NCI-H82 (cell line): Measurements from ENCODE around the gene KNCN.
A peak's percentile ranks its signal among the peaks of the same experiment; 100 is the strongest.

Experiments used
- DNase-seq: peaks from one replicate; lab custom pipeline; 2025; lab: John Stamatoyannopoulos, UW

The KNCN gene

GRCh38 chr1:46523496-46524353 lies 27.7 kb downstream of the KNCN start:
- peak; percentile 34 for DNase-seq

GRCh38 chr1:46522969-46523320 lies 28.5 kb downstream of the KNCN start:
- DNase-seq: no peak

GRCh38 chr1:46522184-46522968 lies 29.1 kb downstream of the KNCN start:
- DNase-seq: peak; percentile 76

GRCh38 chr1:46521414-46521813 lies 30.0 kb downstream of the KNCN start:
- no peak for DNase-seq

- DNase-seq: peak; percentile 97
These were observed 31.2 kb downstream of the KNCN start for GRCh38 chr1:46520063-46520911.

GRCh38 chr1:46519209-46519608 lies 32.2 kb downstream of the KNCN start:
- DNase-seq: no peak

- peak; percentile 51 for DNase-seq
These were observed 33.4 kb downstream of the KNCN start for GRCh38 chr1:46517932-46518498.

- peak; percentile 87 for DNase-seq
These were observed 34.3 kb downstream of the KNCN start for GRCh38 chr1:46517010-46517600.

- DNase-seq: no peak
These were observed 35.1 kb downstream of the KNCN start for GRCh38 chr1:46516200-46516950.

- DNase-seq: no peak
These were observed 35.9 kb downstream of the KNCN start for GRCh38 chr1:46515576-46515975.

- no peak for DNase-seq
These were observed 37.9 kb downstream of the KNCN start for GRCh38 chr1:46513536-46513935.

GRCh38 chr1:46512792-46513190 lies 38.7 kb downstream of the KNCN start:
- DNase-seq: no peak

GRCh38 chr1:46512135-46512791 lies 39.2 kb downstream of the KNCN start:
- DNase-seq: no peak

GRCh38 chr1:46510998-46511365 lies 40.5 kb downstream of the KNCN start:
- no peak for DNase-seq

GRCh38 chr1:46510341-46510997 lies 41.0 kb downstream of the KNCN start:
- DNase-seq: no peak

- DNase-seq: no peak
These were observed 42.7 kb downstream of the KNCN start for GRCh38 chr1:46508757-46509156.

GRCh38 chr1:46506470-46507219 lies 44.8 kb downstream of the KNCN start:
- DNase-seq: no peak

GRCh38 chr1:46503421-46503820 lies 48.0 kb downstream of the KNCN start:
- no peak for DNase-seq

- no peak for DNase-seq
These were observed 49.9 kb downstream of the KNCN start for GRCh38 chr1:46501528-46501927.
